GM06990 (cell line): ENCODE results near the gene PRKN.

Source experiments
- DNase-seq: peaks from one replicate; pipeline ENCODE4 v3.0.0-alpha.2; 2011; ENCODE audit not compliant: insufficient read length; ENCODE audit errors: extremely low read depth
- H3K27me3 ChIP-seq: replicated peaks from 2 replicates; pipeline ENCODE4 v1.6.0; 2011; ENCODE audit warnings: low read length; ENCODE audit not compliant: control insufficient read depth, insufficient read depth
- H3K36me3 ChIP-seq: 2 replicates; pipeline ENCODE4 v1.5.1; 2011; ENCODE audit warnings: low read length; ENCODE audit not compliant: control insufficient read depth, insufficient read depth
- H3K4me3 ChIP-seq: replicated peaks from 2 replicates; pipeline ENCODE4 v1.5.1; 2011; ENCODE audit warnings: low read depth, mild to moderate bottlenecking, control low read depth, low read length
- CTCF ChIP-seq: IDR thresholded peaks from 2 replicates; pipeline ENCODE4 v1.5.1; 2011; ENCODE audit warnings: low read length, control low read depth, mild to moderate bottlenecking, inconsistent platforms; ENCODE audit not compliant: insufficient read depth, poor library complexity, severe bottlenecking

The PRKN gene

GRCh38 chr6:162625846-162626540 lies 101.6 kb downstream of the PRKN start:
- no peak for TF ChIP-seq CTCF
- no peak for DNase-seq
- Histone ChIP-seq H3K27me3 (no peaks in the 10 kb centered on the region), H3K4me3 (no peak overlapping the region), H3K36me3 (no peaks in the 10 kb centered on the region)

GRCh38 chr6:162622572-162622971 lies 105.0 kb downstream of the PRKN start:
- Histone ChIP-seq H3K27me3 (no peaks in the 10 kb centered on the region), H3K4me3 (no peak overlapping the region), H3K36me3 (no peaks in the 10 kb centered on the region)
- DNase-seq = no peak
- TF ChIP-seq CTCF = no peak

- Histone ChIP-seq H3K36me3 (no peaks in the 10 kb centered on the region), H3K27me3 (no peaks in the 10 kb centered on the region), H3K4me3 (no peak overlapping the region)
- DNase-seq = no peak
- TF ChIP-seq CTCF = no peak
Measured at GRCh38 chr6:162621246-162621645, 106.3 kb downstream of the PRKN start.

GRCh38 chr6:162620073-162620472 lies 107.5 kb downstream of the PRKN start:
- TF ChIP-seq CTCF = no peak
- Histone ChIP-seq H3K4me3 (no peak overlapping the region), H3K27me3 (no peaks in the 10 kb centered on the region), H3K36me3 (no peaks in the 10 kb centered on the region)
- no peak for DNase-seq

GRCh38 chr6:162618448-162619002 lies 109.0 kb downstream of the PRKN start:
- DNase-seq = no peak
- TF ChIP-seq CTCF = no peak

More at GRCh38 chr6:162618448-162619002, 109.0 kb downstream of the PRKN start:
- Histone ChIP-seq H3K36me3 (no peaks in the 10 kb centered on the region), H3K27me3 (no peaks in the 10 kb centered on the region), H3K4me3 (no peak overlapping the region)
